Chondrocyte (in vitro differentiated cells): Measurements from ENCODE around the gene ALOX12B. TPM values are rescaled to one million over a fixed set of nuclear protein-coding genes. Genes with fewer than 3 reads are reported as not detected.

Source experiments
- DNase-seq: peaks from one replicate; pipeline ENCODE4 v3.0.0; 2021; ENCODE audit warnings: mixed read lengths, low spot score
- H3K27ac Mint-ChIP-seq: one replicate; pipeline ENCODE4 v1.8.0; 2021; ENCODE audit warnings: mild to moderate bottlenecking, moderate library complexity, mixed read lengths; ENCODE audit not compliant: unreplicated experiment
- H3K27me3 Mint-ChIP-seq: 2 replicates; pipeline ENCODE4 v1.8.0; 2021; ENCODE audit warnings: low read depth, mixed read lengths
- H3K36me3 Mint-ChIP-seq: 2 replicates; pipeline ENCODE4 v1.8.0; 2021; ENCODE audit warnings: low read depth, mixed read lengths
- H3K4me1 Mint-ChIP-seq: 2 replicates; pipeline ENCODE4 v1.8.0; 2021; ENCODE audit warnings: low read depth, mild to moderate bottlenecking, mixed read lengths
- H3K4me3 Mint-ChIP-seq: one replicate; pipeline ENCODE4 v1.8.0; 2021; ENCODE audit warnings: mild to moderate bottlenecking, moderate library complexity, mixed read lengths; ENCODE audit not compliant: unreplicated experiment
- H3K9me3 Mint-ChIP-seq: 2 replicates; pipeline ENCODE4 v1.8.0; 2021; ENCODE audit warnings: low read depth, mixed read lengths
- CTCF ChIP-seq: fragments of 200-600 bp; sonication (generic); IDR thresholded peaks from 2 replicates; pipeline ENCODE4 v1.5.0; 2021; ENCODE audit warnings: antibody characterized with exemption, mild to moderate bottlenecking, moderate library complexity
- total RNA-seq: library from RNA; stranded (reverse); gene quantifications from 3 replicates; pipeline ENCODE4 v1.2.1, GENCODE V29; 2021

ALOX12B gene
- total RNA-seq, 1 donor from 2014 or later, result 0.17 TPM

GRCh38 chr17:8123695-8124349, 36.3 kb upstream of the ALOX12B start, which contains the start of gene HES7:
TSS of gene HES7 (minus strand) at chr17:8124106. CDS start at chr17:8124084, 22 bp downstream.
- Mint-ChIP-seq H3K27ac (peak within 1 kb of the TSS; percentile 89), H3K27me3 (no peaks in the 10 kb centered on the region), H3K4me3 (peak within 1 kb of the TSS; percentile 92), H3K36me3 (no peaks in the 10 kb centered on the region), H3K9me3 (no peaks in the 10 kb centered on the region), H3K4me1 (peaks cover 60% of the 10 kb centered on the region)
- DNase-seq, result no peak
- TF ChIP-seq CTCF, result no peak

GRCh38 chr17:8122924-8123694, 35.6 kb upstream of the ALOX12B start:
- H3K4me3 Mint-ChIP-seq, result peak overlapping the region; percentile 92
- peaks cover 66% of the 10 kb centered on the region for H3K4me1 Mint-ChIP-seq
- no peaks in the 10 kb centered on the region for H3K9me3 Mint-ChIP-seq
- no peak for DNase-seq
- no peaks in the 10 kb centered on the region for H3K36me3 Mint-ChIP-seq
- no peaks in the 10 kb centered on the region for H3K27me3 Mint-ChIP-seq
- no peak for TF ChIP-seq CTCF
- peak overlapping the region; percentile 89 for H3K27ac Mint-ChIP-seq

- peaks cover 73% of the 10 kb centered on the region for H3K4me1 Mint-ChIP-seq
- H3K27ac Mint-ChIP-seq, result peak overlapping the region; percentile 79
- no peaks in the 10 kb centered on the region for H3K9me3 Mint-ChIP-seq
- no peaks in the 10 kb centered on the region for H3K36me3 Mint-ChIP-seq
- no peak for TF ChIP-seq CTCF
- DNase-seq, result no peak
- H3K27me3 Mint-ChIP-seq, result no peaks in the 10 kb centered on the region
- peak overlapping the region; percentile 92 for H3K4me3 Mint-ChIP-seq
These were observed 35.0 kb upstream of the ALOX12B start for GRCh38 chr17:8122422-8122923.

- Mint-ChIP-seq H3K4me3 (peak overlapping the region; percentile 92), H3K9me3 (no peaks in the 10 kb centered on the region)
These were observed 34.3 kb upstream of the ALOX12B start for GRCh38 chr17:8121681-8122421.

More at GRCh38 chr17:8121681-8122421, 34.3 kb upstream of the ALOX12B start:
- no peak for DNase-seq
- Mint-ChIP-seq H3K4me1 (peaks cover 67% of the 10 kb centered on the region), H3K27me3 (no peaks in the 10 kb centered on the region), H3K27ac (peak overlapping the region; percentile 79), H3K36me3 (no peaks in the 10 kb centered on the region)
- TF ChIP-seq CTCF, result peak; percentile 76
